Measurements from ENCODE around the gene ATP13A5. TPM values are rescaled to one million over a fixed set of nuclear protein-coding genes. Genes with fewer than 3 reads are reported as not detected.

The ATP13A5 gene
- total and polyA plus RNA-seq, 2 of the 8 experiments (the other 6 are each of a cell fraction or from before 2014, with no cell fraction given): not detected

- Histone ChIP-seq H3K27ac (ENCODE audit: low read depth, low read length) (no peak overlapping the region), H2BK15ac (ENCODE audit: low read length) (no peak overlapping the region), H2AFZ (ENCODE audit: low read length) (no peak overlapping the region), H2BK12ac (ENCODE audit: low read depth, low read length) (no peak overlapping the region), H3K27me3 (replicated peaks in 1 of 4; ENCODE audit: control insufficient read depth in 3 of 4, extremely low read depth in 1 of 4, insufficient read depth in 3 of 4, low read length in 3 of 4) (no peaks in the 10 kb centered on the region), H2BK5ac (ENCODE audit: low read depth, low read length) (no peak overlapping the region), H4K20me1 (replicated peaks in 1 of 2; ENCODE audit: control insufficient read depth in 1 of 2, insufficient read depth in 2 of 2, low read length in 2 of 2) (no peaks in the 10 kb centered on the region), H3K9me3 (ENCODE audit: insufficient read depth in 2 of 2, low read depth in 1 of 2, low read length in 1 of 2) (no peaks in the 10 kb centered on the region), H3K14ac (ENCODE audit: insufficient read length) (no peak overlapping the region), H3K4ac (replicated peaks; ENCODE audit: insufficient read length, low read depth, low read length) (no peak overlapping the region), H3K4me2 (ENCODE audit: insufficient read depth in 1 of 2, low read depth in 2 of 2, low read length in 2 of 2) (no peak overlapping the region), H2BK120ac (replicated peaks; ENCODE audit: low read depth, low read length) (no peak overlapping the region), H3K23ac (ENCODE audit: insufficient read length) (no peak overlapping the region), H3K9ac (replicated peaks in 1 of 4; ENCODE audit: extremely low read depth in 1 of 4, low read depth in 3 of 4, low read length in 3 of 4) (no peak overlapping the region), H3K56ac (replicated peaks; ENCODE audit: insufficient read length, low read depth, low read length) (no peak overlapping the region), H3K4me3 (ENCODE audit: extremely low read depth in 1 of 4, insufficient read depth in 2 of 4, low read depth in 3 of 4, low read length in 4 of 4) (no peak overlapping the region), H3K23me2 (ENCODE audit: low read depth, low read length) (no peaks in the 10 kb centered on the region), H3K36me3 (ENCODE audit: control insufficient read depth in 2 of 4, insufficient read depth in 4 of 4, low read length in 3 of 4) (no peaks in the 10 kb centered on the region), H3K79me2 (ENCODE audit: control insufficient read depth in 1 of 2, insufficient read depth in 2 of 2, low read length in 2 of 2) (no peaks in the 10 kb centered on the region), H4K8ac (ENCODE audit: extremely low read depth, insufficient read depth, low read length) (no peak overlapping the region), H3K18ac (ENCODE audit: extremely low read depth, low read length) (no peak overlapping the region), H2AK5ac (ENCODE audit: low read depth, low read length) (no peak overlapping the region), H4K5ac (ENCODE audit: insufficient read length, low read depth, low read length) (no peak overlapping the region), H3K4me1 (replicated peaks in 1 of 4; ENCODE audit: control insufficient read depth in 3 of 4, insufficient read depth in 4 of 4, low read length in 3 of 4) (no peaks in the 10 kb centered on the region), H3K79me1 (ENCODE audit: low read depth, low read length) (no peaks in the 10 kb centered on the region), H4K91ac (replicated peaks; ENCODE audit: insufficient read length, low read length) (no peak overlapping the region), H2BK20ac (ENCODE audit: low read length) (no peak overlapping the region)
- WGBS, 2 experiments (ENCODE audit: extremely low coverage in 1 of 2, insufficient coverage in 1 of 2, insufficient read length in 1 of 2, insufficient replicate concordance in 2 of 2, low coverage in 1 of 2, low lambda C conversion rate in 2 of 2, missing lambda C conversion rate in 1 of 2): 85% methylated on average over 3 of the region's 3 CpGs; no CpG with 5 or more reads in 1 of the 2 experiments
- TF ChIP-seq CBX5 (IDR thresholded peaks at IDR 0.05; ENCODE audit: low read depth, low read length) (no peak), CEBPB (IDR thresholded peaks at IDR 0.05; ENCODE audit: low read depth, low read length) (0 out of 2 replicates have a peak, but pooled peaks have one; percentile 5), SP1 (IDR thresholded peaks at IDR 0.05; ENCODE audit: low read depth, low read length) (no peak), SIRT6 (IDR thresholded peaks at IDR 0.05; ENCODE audit: low read length) (no peak), MAX (IDR thresholded peaks at IDR 0.05) (no peak), KDM5A (IDR thresholded peaks at IDR 0.05; ENCODE audit: low read length) (no peak), NANOG (IDR thresholded peaks at IDR 0.05; ENCODE audit: insufficient read depth, low read depth, low read length, poor library complexity, severe bottlenecking) (no peak)
- FAIRE-seq: no peak
- DNase-seq (ENCODE audit: low read depth in 1 of 2, low spot score in 2 of 2): no peak
- CTCF ChIA-PET (ENCODE audit: partially characterized antibody): no interaction called here
- POLR2A ChIA-PET (ENCODE audit: partially characterized antibody): no interaction called here
Measured at GRCh38 chr3:193271101-193271840, 107.3 kb downstream of the ATP13A5 start.
